Measurements from ENCODE around the gene MGAT3. TPM values are rescaled to one million over a fixed set of nuclear protein-coding genes. Genes with fewer than 3 reads are reported as not detected.
A peak's percentile ranks its signal among the peaks of the same experiment; 100 is the strongest.

Gene MGAT3
- total RNA-seq, 6 donors from 2014 or later: 5.2 to 45.0 (median 26.0) TPM

DNA sequence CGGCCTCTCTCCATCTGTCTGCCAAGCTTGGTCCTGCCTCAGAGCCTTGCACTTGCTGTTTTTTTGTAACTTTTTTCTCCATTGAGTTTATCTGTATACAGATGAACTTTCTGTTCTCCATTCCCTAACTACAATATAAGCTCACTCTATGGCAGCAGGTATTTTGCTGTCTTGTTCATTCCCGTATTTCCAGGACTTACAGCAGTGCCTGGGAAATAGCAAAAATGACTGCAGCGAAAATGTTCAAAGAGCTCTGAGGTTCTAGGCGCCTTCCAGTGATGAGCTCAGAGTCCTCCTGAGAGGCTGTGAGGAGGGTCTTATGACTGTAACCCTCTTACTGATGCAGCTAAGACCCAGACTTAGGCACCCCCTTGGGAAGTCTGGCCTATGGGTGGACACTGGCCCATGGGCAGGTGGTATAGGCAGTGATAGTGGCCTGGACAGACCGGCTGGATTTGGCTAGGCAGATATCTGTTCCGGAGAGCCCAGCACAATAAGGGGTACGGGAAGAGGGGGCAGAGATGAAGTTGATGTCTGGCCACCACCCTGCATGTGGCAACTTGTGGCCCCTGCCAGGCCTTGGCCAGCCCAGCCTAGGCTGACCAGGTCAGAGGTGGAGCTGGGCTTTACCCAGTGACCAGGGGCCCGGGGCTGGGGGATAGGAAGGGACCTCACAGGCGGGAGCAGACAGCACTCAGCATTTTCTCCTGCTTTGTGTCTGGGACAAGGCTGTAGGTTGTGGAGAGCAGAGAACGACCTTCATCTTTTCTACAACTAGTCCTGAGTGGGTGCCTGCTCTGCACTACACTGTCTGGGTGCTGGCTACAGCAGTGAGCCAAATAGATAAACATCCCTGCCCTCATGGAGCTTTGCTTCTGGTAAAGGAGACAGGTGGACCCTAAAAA lies 68.2 kb downstream of the MGAT3 start:
- 81 to 86% methylated on average over 9 to 10 of the region's 10 CpGs for WGBS, 2 donors
- no peaks in the 10 kb centered on the region for H3K27me3 ChIP-seq
- H3K4me3 ChIP-seq: no peak overlapping the region
- H3K36me3 ChIP-seq: peaks cover 22 to 62% (median 50%) of the 10 kb centered on the region in 4 donors
- H3K4me1 ChIP-seq: peaks cover 66 to 83% (median 76%) of the 10 kb centered on the region in 4 donors
- H3K9me3 ChIP-seq: no peaks in the 10 kb centered on the region
- no peak for TF ChIP-seq POLR2AphosphoS5 (IDR thresholded peaks at IDR 0.05)
- TF ChIP-seq, protein P1, sequence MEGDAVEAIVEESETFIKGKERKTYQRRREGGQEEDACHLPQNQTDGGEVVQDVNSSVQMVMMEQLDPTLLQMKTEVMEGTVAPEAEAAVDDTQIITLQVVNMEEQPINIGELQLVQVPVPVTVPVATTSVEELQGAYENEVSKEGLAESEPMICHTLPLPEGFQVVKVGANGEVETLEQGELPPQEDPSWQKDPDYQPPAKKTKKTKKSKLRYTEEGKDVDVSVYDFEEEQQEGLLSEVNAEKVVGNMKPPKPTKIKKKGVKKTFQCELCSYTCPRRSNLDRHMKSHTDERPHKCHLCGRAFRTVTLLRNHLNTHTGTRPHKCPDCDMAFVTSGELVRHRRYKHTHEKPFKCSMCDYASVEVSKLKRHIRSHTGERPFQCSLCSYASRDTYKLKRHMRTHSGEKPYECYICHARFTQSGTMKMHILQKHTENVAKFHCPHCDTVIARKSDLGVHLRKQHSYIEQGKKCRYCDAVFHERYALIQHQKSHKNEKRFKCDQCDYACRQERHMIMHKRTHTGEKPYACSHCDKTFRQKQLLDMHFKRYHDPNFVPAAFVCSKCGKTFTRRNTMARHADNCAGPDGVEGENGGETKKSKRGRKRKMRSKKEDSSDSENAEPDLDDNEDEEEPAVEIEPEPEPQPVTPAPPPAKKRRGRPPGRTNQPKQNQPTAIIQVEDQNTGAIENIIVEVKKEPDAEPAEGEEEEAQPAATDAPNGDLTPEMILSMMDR (IDR thresholded peaks at IDR 0.05): no peak
- TF ChIP-seq EP300 (IDR thresholded peaks at IDR 0.05): no peak
- no peak for TF ChIP-seq POLR2A (IDR thresholded peaks at IDR 0.05)
- ATAC-seq (ENCODE audit: low FRiP score in 2 of 2) (no peak), DNase-seq (peak in 1 of 2 donors; percentile 45)
- H3K27ac ChIP-seq: peak overlapping the region; percentile 24 to 57 (median 46)

DNA sequence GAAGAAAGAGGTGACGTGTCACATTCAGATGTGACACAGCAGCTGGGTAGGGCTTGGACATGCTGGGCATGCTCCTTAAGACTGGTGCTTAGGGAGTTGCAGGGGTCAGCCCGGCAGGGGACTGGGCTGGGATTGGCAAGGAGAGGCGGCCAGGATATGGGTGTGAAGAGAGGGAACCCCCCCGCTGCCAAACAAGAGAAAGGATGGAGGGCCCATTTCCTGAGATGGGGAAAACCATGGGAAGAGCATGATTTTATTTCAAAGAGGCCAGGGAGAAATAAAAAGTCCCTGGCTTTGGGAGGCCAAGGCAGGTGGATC lies 68.8 kb downstream of the MGAT3 start:
- peaks cover 72 to 89% (median 82%) of the 10 kb centered on the region in 4 donors for H3K4me1 ChIP-seq
- H3K36me3 ChIP-seq: peaks cover 22 to 68% (median 52%) of the 10 kb centered on the region in 4 donors
- H3K27me3 ChIP-seq: no peaks in the 10 kb centered on the region
- ATAC-seq (ENCODE audit: low FRiP score in 2 of 2) (no peak), DNase-seq (no peak)
- H3K9me3 ChIP-seq: no peaks in the 10 kb centered on the region
- peak overlapping the region; percentile 24 to 69 (median 46) for H3K27ac ChIP-seq
- TF ChIP-seq POLR2AphosphoS5 (IDR thresholded peaks at IDR 0.05): no peak
- TF ChIP-seq, protein P1 (IDR thresholded peaks at IDR 0.05): no peak
- no peak for TF ChIP-seq EP300 (IDR thresholded peaks at IDR 0.05)
- TF ChIP-seq POLR2A (IDR thresholded peaks at IDR 0.05): no peak
- WGBS, 2 donors: 62 to 64% methylated on average over 4 of the region's 4 CpGs
- H3K4me3 ChIP-seq: no peak overlapping the region

DNA sequence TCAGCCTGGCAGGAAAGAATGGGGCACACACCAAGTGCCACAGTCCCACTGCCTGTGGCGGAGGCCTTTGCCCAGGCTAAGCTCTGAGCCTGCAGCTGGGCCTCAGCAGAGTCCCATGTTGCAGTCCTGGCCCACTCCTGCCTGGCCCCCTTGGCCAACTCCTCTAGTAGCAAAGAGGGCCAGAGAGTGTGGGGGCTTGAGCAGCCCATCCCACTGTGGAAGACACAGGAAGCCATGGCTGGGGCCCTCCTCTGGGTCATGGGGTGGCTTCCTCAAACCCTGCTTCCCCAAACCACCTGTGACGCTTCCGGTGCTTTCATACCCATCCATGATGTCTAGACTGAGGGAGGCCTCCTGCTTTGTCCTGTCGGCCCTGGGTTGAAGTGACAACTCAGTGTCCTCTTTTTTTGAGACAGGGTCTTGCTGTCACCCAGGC lies 69.9 kb downstream of the MGAT3 start:
- DNase-seq: peak in 1 of 2 donors; percentile 37
- peaks cover 77 to 97% (median 89%) of the 10 kb centered on the region in 4 donors for H3K4me1 ChIP-seq
- WGBS, 2 donors: 66 to 71% methylated on average over 4 of the region's 4 CpGs
- H3K9me3 ChIP-seq: no peaks in the 10 kb centered on the region
- peak overlapping the region; percentile 24 to 69 (median 58) for H3K27ac ChIP-seq
- no peaks in the 10 kb centered on the region for H3K27me3 ChIP-seq
- H3K36me3 ChIP-seq: peaks cover 15 to 68% (median 45%) of the 10 kb centered on the region in 4 donors
- no peak for TF ChIP-seq EP300 (IDR thresholded peaks at IDR 0.05)
- no peak overlapping the region for H3K4me3 ChIP-seq
- ATAC-seq (ENCODE audit: low FRiP score in 2 of 2): no peak

DNA sequence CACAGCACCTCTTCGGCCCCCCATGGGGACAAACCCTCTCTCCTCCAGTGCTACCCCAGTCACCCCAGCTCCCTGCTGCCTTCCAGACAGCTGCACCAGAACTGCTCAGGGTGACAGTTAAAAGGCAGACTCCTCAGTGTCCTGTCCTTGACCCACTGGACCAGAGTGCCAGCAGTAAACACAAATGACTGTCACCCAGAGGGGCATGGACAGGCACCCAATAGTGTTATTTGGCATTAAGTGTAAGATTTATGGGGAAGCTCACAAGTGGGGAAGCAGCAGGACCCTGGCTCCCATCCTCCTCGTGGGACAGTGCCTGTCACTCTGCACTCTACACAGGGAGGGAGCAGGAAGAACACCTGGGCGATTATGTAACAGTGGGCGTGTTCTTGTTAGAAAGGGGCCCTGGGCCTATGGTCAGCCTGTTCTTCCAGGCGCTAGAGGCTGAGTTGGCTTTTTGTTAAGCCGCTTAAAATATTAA lies 70.7 kb downstream of the MGAT3 start:
- DNase-seq: peak in 1 of 2 donors; percentile 79
- Histone ChIP-seq H3K4me3 (no peak overlapping the region), H3K9me3 (no peaks in the 10 kb centered on the region), H3K27me3 (no peaks in the 10 kb centered on the region), H3K27ac (peak overlapping the region; percentile 28 to 69 (median 64)), H3K36me3 (peaks cover 9 to 61% (median 38%) of the 10 kb centered on the region in 4 donors), H3K4me1 (peaks cover 73 to 94% (median 84%) of the 10 kb centered on the region in 4 donors)
- 37 to 46% methylated on average over 6 of the region's 6 CpGs for WGBS, 2 donors
- no peak for ATAC-seq (ENCODE audit: low FRiP score in 2 of 2)
- TF ChIP-seq POLR2AphosphoS5 (IDR thresholded peaks at IDR 0.05) (no peak), POLR2A (IDR thresholded peaks at IDR 0.05) (no peak), EP300 (IDR thresholded peaks at IDR 0.05) (no peak)
- TF ChIP-seq, protein P1 (IDR thresholded peaks at IDR 0.05): no peak

DNA sequence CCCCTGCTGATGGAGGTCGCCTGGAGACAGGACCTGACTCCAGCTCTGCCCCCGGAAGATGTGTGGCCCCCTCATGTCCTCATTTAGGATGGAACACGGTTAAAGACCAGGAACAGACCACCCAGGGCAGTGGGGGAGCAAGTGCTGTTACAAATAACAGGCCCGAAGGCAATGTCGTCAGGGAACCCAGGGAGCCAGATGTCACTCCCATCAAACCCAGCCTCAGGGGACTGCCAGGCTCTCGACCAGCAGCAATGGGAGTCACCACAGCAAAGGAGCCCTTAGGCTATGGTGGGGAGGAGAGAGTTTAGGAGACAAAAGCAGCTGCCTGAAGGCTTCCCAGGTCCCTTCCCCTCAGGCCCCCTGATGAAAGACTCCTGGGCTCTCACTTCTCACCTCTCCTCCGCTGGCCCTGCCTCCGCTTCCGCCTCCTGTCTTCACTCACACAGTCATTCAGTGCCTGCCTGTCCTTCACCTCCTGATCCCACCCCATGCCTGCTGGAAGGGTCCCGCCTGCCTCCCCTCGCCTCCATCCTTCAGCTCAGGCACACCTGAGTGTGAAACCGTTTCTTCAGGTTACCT lies 71.4 kb downstream of the MGAT3 start:
- peak overlapping the region; percentile 28 to 69 (median 64) for H3K27ac ChIP-seq
- DNase-seq (no peak), ATAC-seq (ENCODE audit: low FRiP score in 2 of 2) (no peak)
- peaks cover 71 to 92% (median 78%) of the 10 kb centered on the region in 4 donors for H3K4me1 ChIP-seq
- 83 to 89% methylated on average over 7 to 11 of the region's 12 CpGs for WGBS, 2 donors
- H3K9me3 ChIP-seq: no peaks in the 10 kb centered on the region
- H3K36me3 ChIP-seq: peaks cover 8 to 54% (median 31%) of the 10 kb centered on the region in 4 donors
- no peaks in the 10 kb centered on the region for H3K27me3 ChIP-seq
- no peak overlapping the region for H3K4me3 ChIP-seq
- TF ChIP-seq, protein P1 (IDR thresholded peaks at IDR 0.05): no peak
- no peak for TF ChIP-seq POLR2AphosphoS5 (IDR thresholded peaks at IDR 0.05)
- TF ChIP-seq EP300 (IDR thresholded peaks at IDR 0.05): no peak
- TF ChIP-seq POLR2A (IDR thresholded peaks at IDR 0.05): no peak

Data from upper lobe of left lung (tissue), 6 donors.